Fibroblast of pulmonary artery (primary cell): ENCODE data around the gene PSME4.
"Not testable (repeated sequence)": the region's sequence is repeated elsewhere in the genome, so short reads cannot be mapped to it uniquely, and the experiment has no call there.

Source experiments
- DNase-seq: peaks from one replicate; pipeline ENCODE4 v3.0.0-alpha.2; 2010; ENCODE audit warnings: low read depth
- H3K4me3 ChIP-seq: replicated peaks from 2 replicates; pipeline ENCODE4 v1.5.1; 2011; ENCODE audit warnings: low read depth, mild to moderate bottlenecking, control low read depth, low read length, moderate library complexity
- CTCF ChIP-seq: IDR thresholded peaks from 2 replicates; pipeline ENCODE4 v1.5.1; 2011; ENCODE audit warnings: mild to moderate bottlenecking, control low read depth, low read length, inconsistent platforms; ENCODE audit errors: missing control alignments

Gene PSME4

GRCh38 chr2:53941749-53942148, 29.0 kb downstream of the PSME4 start:
- no peak for DNase-seq
- TF ChIP-seq CTCF = no peak
- no peak overlapping the region for H3K4me3 ChIP-seq

- DNase-seq = peak; percentile 3
- no peak for TF ChIP-seq CTCF
- H3K4me3 ChIP-seq = no peak overlapping the region
Observed at GRCh38 chr2:53939656-53940055, 31.1 kb downstream of the PSME4 start.

- no peak overlapping the region for H3K4me3 ChIP-seq
- no peak for TF ChIP-seq CTCF
- no peak for DNase-seq
Observed at GRCh38 chr2:53938904-53939303, 31.9 kb downstream of the PSME4 start.

- H3K4me3 ChIP-seq = no peak overlapping the region
- no peak for DNase-seq
- TF ChIP-seq CTCF = no peak
Observed at GRCh38 chr2:53933329-53933728, 37.5 kb downstream of the PSME4 start.

GRCh38 chr2:53926321-53926720, 44.5 kb downstream of the PSME4 start:
- not testable (repeated sequence) for DNase-seq, H3K4me3 ChIP-seq

GRCh38 chr2:53913721-53914120, 57.1 kb downstream of the PSME4 start:
- DNase-seq = peak; percentile 61
- TF ChIP-seq CTCF = no peak
- no peak overlapping the region for H3K4me3 ChIP-seq

GRCh38 chr2:53911434-53912189, 59.2 kb downstream of the PSME4 start:
- no peak for DNase-seq
- TF ChIP-seq CTCF = no peak
- no peak overlapping the region for H3K4me3 ChIP-seq
